ENCODE results near the gene SLC39A7.

DNA sequence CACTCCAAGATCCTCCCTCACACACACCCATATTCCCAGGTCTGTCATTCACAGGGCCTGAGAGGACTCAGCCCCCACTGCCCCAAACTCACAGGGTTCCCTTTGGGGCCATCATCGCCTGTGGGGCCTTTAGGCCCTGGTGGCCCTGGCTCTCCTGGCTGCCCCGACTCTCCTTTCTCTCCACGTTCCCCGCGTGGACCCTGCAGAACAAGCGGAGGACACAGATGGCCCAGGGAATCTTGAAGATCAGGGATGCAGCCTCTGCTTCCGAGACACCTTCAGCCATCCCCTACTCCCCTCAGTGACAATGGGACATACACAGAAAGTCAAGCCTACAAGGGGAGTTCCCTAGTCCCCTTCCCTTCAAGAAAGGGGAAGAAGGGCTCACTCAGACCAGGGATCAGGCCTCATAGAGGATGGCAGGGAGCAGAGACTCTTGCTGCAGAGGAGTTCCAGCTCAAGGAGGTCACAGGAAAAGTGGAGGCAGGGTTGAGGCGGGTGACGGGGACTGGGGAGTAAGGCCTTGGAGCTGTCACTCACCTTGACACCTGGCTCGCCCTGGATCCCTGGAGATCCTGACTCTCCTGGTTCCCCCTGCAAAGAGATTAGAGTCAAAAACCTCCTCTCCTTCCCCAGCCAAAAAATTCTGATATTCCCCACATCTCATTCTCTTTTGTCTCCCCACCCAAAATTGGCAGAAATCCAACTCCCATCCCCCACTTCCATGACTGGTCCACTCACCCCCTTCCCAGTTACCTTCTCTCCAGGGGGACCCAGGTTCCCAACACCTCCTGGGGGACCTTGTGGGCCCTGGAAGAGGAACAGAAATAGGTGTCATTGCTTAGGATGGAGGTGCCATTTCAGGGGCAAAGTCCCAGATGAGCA, 31.1 kb upstream of the SLC39A7 start:
- TF ChIP-seq, protein P1, sequence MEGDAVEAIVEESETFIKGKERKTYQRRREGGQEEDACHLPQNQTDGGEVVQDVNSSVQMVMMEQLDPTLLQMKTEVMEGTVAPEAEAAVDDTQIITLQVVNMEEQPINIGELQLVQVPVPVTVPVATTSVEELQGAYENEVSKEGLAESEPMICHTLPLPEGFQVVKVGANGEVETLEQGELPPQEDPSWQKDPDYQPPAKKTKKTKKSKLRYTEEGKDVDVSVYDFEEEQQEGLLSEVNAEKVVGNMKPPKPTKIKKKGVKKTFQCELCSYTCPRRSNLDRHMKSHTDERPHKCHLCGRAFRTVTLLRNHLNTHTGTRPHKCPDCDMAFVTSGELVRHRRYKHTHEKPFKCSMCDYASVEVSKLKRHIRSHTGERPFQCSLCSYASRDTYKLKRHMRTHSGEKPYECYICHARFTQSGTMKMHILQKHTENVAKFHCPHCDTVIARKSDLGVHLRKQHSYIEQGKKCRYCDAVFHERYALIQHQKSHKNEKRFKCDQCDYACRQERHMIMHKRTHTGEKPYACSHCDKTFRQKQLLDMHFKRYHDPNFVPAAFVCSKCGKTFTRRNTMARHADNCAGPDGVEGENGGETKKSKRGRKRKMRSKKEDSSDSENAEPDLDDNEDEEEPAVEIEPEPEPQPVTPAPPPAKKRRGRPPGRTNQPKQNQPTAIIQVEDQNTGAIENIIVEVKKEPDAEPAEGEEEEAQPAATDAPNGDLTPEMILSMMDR (IDR thresholded peaks at IDR 0.05; ENCODE audit: low read depth, low read length, poor library complexity, severe bottlenecking): no peak
- no peak for TF ChIP-seq EZH2phosphoT487 (IDR thresholded peaks at IDR 0.05; ENCODE audit: borderline replicate concordance, low read length)
